BLaER1 treated with 17β-estradiol and CSF1 and Interleukin-3, amounts not matched to agents 10 nM and 100 nM (cell line): Measurements from ENCODE around the gene LRRC45.
A peak's percentile ranks its signal among the peaks of the same experiment; 100 is the strongest.

Experiments used
- H3K27ac ChIP-seq, 11 experiments: shearing (Covaris generic); formaldehyde crosslinking; 2 replicates each; pipeline ENCODE4 v1.8.1; 2022
- H3K27me3 ChIP-seq, 11 experiments: shearing (Covaris generic); formaldehyde crosslinking; 2 replicates each; pipeline ENCODE4 v1.8.1; 2022
- H3K36me3 ChIP-seq, 11 experiments: shearing (Covaris generic); formaldehyde crosslinking; 2 replicates each; pipeline ENCODE4 v1.8.1; 2022
- H3K4me1 ChIP-seq, 10 experiments: shearing (Covaris generic); formaldehyde crosslinking; 2 replicates each; pipeline ENCODE4 v1.8.1; 2022
- H3K4me2 ChIP-seq, 11 experiments: shearing (Covaris generic); formaldehyde crosslinking; 2 replicates each; pipeline ENCODE4 v1.8.1; 2022
- H3K4me3 ChIP-seq, 10 experiments: shearing (Covaris generic); formaldehyde crosslinking; 2 replicates each; pipeline ENCODE4 v1.8.1; 2022
- H3K9ac ChIP-seq, 11 experiments: shearing (Covaris generic); formaldehyde crosslinking; 2 replicates each; pipeline ENCODE4 v1.8.1; 2022
- H3K9me3 ChIP-seq, 11 experiments: shearing (Covaris generic); formaldehyde crosslinking; replicated peaks in 1 of 11; 2 replicates each; pipeline ENCODE4 v1.8.1; 2022
- H4K20me1 ChIP-seq, 11 experiments: shearing (Covaris generic); formaldehyde crosslinking; 2 replicates each; pipeline ENCODE4 v1.8.1; 2022
- Cebpa-rat ChIP-seq, 11 experiments: shearing (Covaris generic); IDR thresholded peaks; 2 replicates each; pipeline ENCODE4 v1.8.1; 2022

LRRC45 gene

GRCh38 chr17:82003411-82004381, 19.4 kb upstream of the LRRC45 start:
- peak overlapping the region in 4 of 11 experiments; percentile 22 to 55 (median 30); a peak in 6 of 22 replicates for H3K27ac ChIP-seq
- peaks cover 71 to 100% (median 91%) of the 10 kb centered on the region in 11 experiments; a peak in 21 of 22 replicates for H4K20me1 ChIP-seq
- H3K4me1 ChIP-seq = peaks cover 47 to 96% (median 87%) of the 10 kb centered on the region in 10 experiments
- no peak overlapping the region; a peak in 1 of 20 replicates for H3K4me3 ChIP-seq
- H3K4me2 ChIP-seq = peak overlapping the region; percentile 45 to 99 (median 84)
- H3K27me3 ChIP-seq = peaks cover 0 to 64% (median 11%) of the 10 kb centered on the region in 11 experiments; a peak in 14 of 22 replicates
- peaks cover 0 to 3% (median 0%) of the 10 kb centered on the region in 11 experiments; a peak in 1 of 22 replicates for H3K36me3 ChIP-seq
- H3K9me3 ChIP-seq = no peaks in the 10 kb centered on the region
- no peak for TF ChIP-seq Cebpa-rat (IDR thresholded peaks at IDR 0.05)
- peak overlapping the region in 7 of 11 experiments; percentile 1 to 53 (median 24); a peak in 9 of 22 replicates for H3K9ac ChIP-seq

DNA sequence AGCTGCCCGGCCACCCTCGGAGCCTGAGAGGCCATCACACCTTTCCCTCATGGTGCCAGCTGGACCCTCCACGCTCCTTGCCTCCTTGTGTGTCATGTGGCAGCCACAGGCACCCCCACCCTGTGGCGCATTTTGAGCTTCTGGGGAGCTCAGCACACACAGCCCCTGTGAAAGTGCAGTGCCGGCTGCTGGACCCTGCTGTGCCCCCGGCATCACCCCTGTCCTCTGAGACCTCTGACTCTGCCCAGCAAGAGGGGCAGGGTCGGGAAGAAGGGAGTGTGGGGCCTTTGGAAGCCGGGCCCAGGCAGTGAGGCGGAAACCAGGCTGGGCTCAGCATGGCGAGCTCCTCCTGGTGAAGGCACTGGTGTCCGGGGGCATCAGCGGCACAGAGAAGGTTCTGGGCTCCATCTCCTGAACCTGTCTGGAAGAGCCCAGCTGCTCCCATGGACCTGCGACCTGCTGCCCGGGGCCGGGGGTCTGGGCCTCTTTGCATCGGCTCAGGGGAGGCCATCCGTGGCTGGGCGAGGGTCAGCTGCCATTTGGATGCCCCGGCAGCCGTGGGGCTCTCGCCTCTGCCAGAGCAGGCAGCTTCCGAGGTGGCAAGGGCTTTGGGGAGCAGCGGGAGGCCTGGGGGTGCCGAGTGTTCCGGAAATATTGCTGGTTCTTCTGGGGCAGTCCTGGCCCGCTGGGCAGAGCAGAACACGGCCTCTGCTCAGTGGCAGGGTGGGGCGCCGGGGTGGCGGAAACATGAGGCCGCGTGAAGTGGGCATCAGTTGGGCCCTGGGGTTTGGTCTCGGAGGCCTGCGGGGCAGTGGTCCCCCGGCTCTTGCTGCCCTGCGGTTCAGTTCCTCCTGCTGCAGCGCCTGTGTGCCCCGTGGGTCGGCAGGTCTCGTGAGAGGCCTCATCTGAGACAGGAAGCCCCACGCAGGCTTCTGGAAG, 18.3 kb upstream of the LRRC45 start:
- Histone ChIP-seq H3K27ac (0 out of 22 replicates have a peak overlapping the region, but pooled peaks of 1 of the 11 experiments have one; percentile 55), H3K9me3 (no peaks in the 10 kb centered on the region), H3K36me3 (no peaks in the 10 kb centered on the region), H4K20me1 (peaks cover 68 to 99% (median 85%) of the 10 kb centered on the region in 11 experiments; a peak in 21 of 22 replicates), H3K4me2 (peak overlapping the region; percentile 45 to 99 (median 84)), H3K4me3 (no peak overlapping the region), H3K9ac (peak overlapping the region in 5 of 11 experiments; percentile 1 to 53 (median 24); a peak in 6 of 22 replicates), H3K4me1 (peaks cover 47 to 95% (median 77%) of the 10 kb centered on the region in 10 experiments), H3K27me3 (peaks cover 0 to 58% (median 11%) of the 10 kb centered on the region in 11 experiments; a peak in 14 of 22 replicates)
- TF ChIP-seq Cebpa-rat (IDR thresholded peaks at IDR 0.05) = no peak

GRCh38 chr17:82005701-82006348, 17.3 kb upstream of the LRRC45 start:
- no peak for TF ChIP-seq Cebpa-rat (IDR thresholded peaks at IDR 0.05)
- Histone ChIP-seq H3K9ac (no peak overlapping the region), H3K4me3 (no peak overlapping the region), H4K20me1 (peaks cover 58 to 92% (median 74%) of the 10 kb centered on the region in 11 experiments; a peak in 21 of 22 replicates), H3K9me3 (no peaks in the 10 kb centered on the region), H3K27ac (no peak overlapping the region), H3K36me3 (no peaks in the 10 kb centered on the region), H3K4me2 (peak overlapping the region in 10 of 11 experiments; percentile 26 to 99 (median 86); a peak in 17 of 22 replicates), H3K4me1 (peaks cover 37 to 89% (median 67%) of the 10 kb centered on the region in 10 experiments), H3K27me3 (peaks cover 0 to 48% (median 11%) of the 10 kb centered on the region in 11 experiments; a peak in 14 of 22 replicates)

- Histone ChIP-seq H3K9ac (no peak overlapping the region; a peak in 1 of 22 replicates), H3K9me3 (no peaks in the 10 kb centered on the region), H3K27ac (no peak overlapping the region), H3K27me3 (peaks cover 0 to 43% (median 15%) of the 10 kb centered on the region in 11 experiments; a peak in 17 of 22 replicates), H3K4me3 (no peak overlapping the region), H3K4me1 (peaks cover 28 to 88% (median 63%) of the 10 kb centered on the region in 10 experiments), H3K36me3 (no peaks in the 10 kb centered on the region; a peak in 1 of 22 replicates), H3K4me2 (peak overlapping the region in 9 of 11 experiments; percentile 15 to 93 (median 71); a peak in 15 of 22 replicates), H4K20me1 (peaks cover 50 to 90% (median 68%) of the 10 kb centered on the region in 11 experiments; a peak in 21 of 22 replicates)
- no peak for TF ChIP-seq Cebpa-rat (IDR thresholded peaks at IDR 0.05)
Measured at GRCh38 chr17:82006468-82007227, 16.5 kb upstream of the LRRC45 start.

DNA sequence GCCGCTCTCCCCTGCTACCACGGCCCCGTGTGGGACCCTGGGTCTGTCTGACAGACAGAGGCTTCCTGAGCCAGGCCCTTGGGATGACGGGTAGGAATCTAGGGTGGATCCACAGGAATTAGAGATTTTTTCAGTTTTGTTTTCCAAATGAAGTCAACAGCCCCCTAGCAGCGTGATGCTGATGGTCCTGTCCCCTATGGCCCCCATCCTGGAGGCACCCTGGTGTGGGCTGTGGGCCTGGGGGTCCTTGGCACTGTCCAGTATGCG, 15.9 kb upstream of the LRRC45 start:
- no peaks in the 10 kb centered on the region; a peak in 1 of 22 replicates for H3K36me3 ChIP-seq
- H3K4me1 ChIP-seq = peaks cover 28 to 88% (median 63%) of the 10 kb centered on the region in 10 experiments
- no peak overlapping the region for H3K27ac ChIP-seq
- H3K4me2 ChIP-seq = peak overlapping the region in 9 of 11 experiments; percentile 15 to 93 (median 71); a peak in 16 of 22 replicates
- peak overlapping the region in 4 of 11 experiments; percentile 8 to 50 (median 10); a peak in 2 of 22 replicates for H3K9ac ChIP-seq
- H3K4me3 ChIP-seq = no peak overlapping the region; a peak in 1 of 20 replicates
- H3K9me3 ChIP-seq = no peaks in the 10 kb centered on the region
- H4K20me1 ChIP-seq = peaks cover 46 to 90% (median 68%) of the 10 kb centered on the region in 11 experiments; a peak in 21 of 22 replicates
- H3K27me3 ChIP-seq = peaks cover 0 to 43% (median 21%) of the 10 kb centered on the region in 11 experiments; a peak in 18 of 22 replicates
- no peak for TF ChIP-seq Cebpa-rat (IDR thresholded peaks at IDR 0.05)

- peak overlapping the region in 5 of 11 experiments; percentile 8 to 50 (median 10); a peak in 6 of 22 replicates for H3K9ac ChIP-seq
- no peaks in the 10 kb centered on the region for H3K9me3 ChIP-seq
- no peak for TF ChIP-seq Cebpa-rat (IDR thresholded peaks at IDR 0.05)
- peak overlapping the region in 9 of 11 experiments; percentile 15 to 93 (median 71); a peak in 16 of 22 replicates for H3K4me2 ChIP-seq
- no peak overlapping the region for H3K27ac ChIP-seq
- no peaks in the 10 kb centered on the region; a peak in 1 of 22 replicates for H3K36me3 ChIP-seq
- H4K20me1 ChIP-seq = peaks cover 45 to 90% (median 68%) of the 10 kb centered on the region in 11 experiments; a peak in 21 of 22 replicates
- no peak overlapping the region; a peak in 1 of 20 replicates for H3K4me3 ChIP-seq
- H3K27me3 ChIP-seq = peaks cover 4 to 46% (median 26%) of the 10 kb centered on the region in 11 experiments; a peak in 19 of 22 replicates
- H3K4me1 ChIP-seq = peaks cover 28 to 88% (median 63%) of the 10 kb centered on the region in 10 experiments
Measured at GRCh38 chr17:82007495-82008257, 15.4 kb upstream of the LRRC45 start.
